ENCODE data around the gene ZNF341. TPM values are rescaled to one million over a fixed set of nuclear protein-coding genes. Genes with fewer than 3 reads are reported as not detected.
A peak's percentile ranks its signal among the peaks of the same experiment; 100 is the strongest.

Gene ZNF341
- total and polyA plus RNA-seq, 4 donors: 2.1 to 4.3 (median 3.4) TPM

DNA sequence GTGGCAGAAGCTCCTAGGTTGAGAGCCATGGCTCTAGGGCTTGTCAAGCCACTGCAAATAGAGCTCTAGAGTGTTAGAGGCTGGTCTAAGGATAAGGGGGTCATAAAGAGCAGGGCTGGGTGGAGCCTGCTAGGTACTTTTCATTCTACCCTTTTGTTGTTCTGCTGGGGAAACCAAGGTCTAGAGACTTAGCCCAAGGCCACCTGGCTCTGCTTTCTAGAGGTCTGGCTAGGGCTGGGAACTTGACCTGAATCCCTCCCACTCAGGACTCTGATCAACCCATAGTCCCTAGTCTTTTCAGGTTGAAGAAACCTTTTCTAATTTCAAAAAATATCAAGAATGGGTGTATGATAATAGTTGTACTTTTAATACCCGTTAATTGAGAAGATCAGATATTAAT, 93.1 kb downstream of the ZNF341 start:
- Histone ChIP-seq H3K4me1 (ENCODE audit: control insufficient read depth in 5 of 5, insufficient read depth in 5 of 5, low read length in 5 of 5) (peaks cover 22 to 45% (median 39%) of the 10 kb centered on the region in 5 donors), H3K9ac (ENCODE audit: insufficient read depth in 1 of 2, low read length in 2 of 2) (no peak overlapping the region), H3K36me3 (ENCODE audit: control insufficient read depth in 4 of 4, insufficient read depth in 4 of 4, low read length in 4 of 4) (peaks cover 0 to 4% (median 2%) of the 10 kb centered on the region in 4 donors), H3K4me3 (no peak overlapping the region), H3K9me3 (ENCODE audit: control insufficient read depth in 4 of 4, insufficient read depth in 3 of 4, low read length in 3 of 4) (no peaks in the 10 kb centered on the region), H3K27ac (ENCODE audit: low read depth in 1 of 2, low read length in 1 of 2) (no peak overlapping the region), H3K27me3 (ENCODE audit: control insufficient read depth in 3 of 3, insufficient read depth in 3 of 3, low read length in 2 of 3) (no peaks in the 10 kb centered on the region)
- ATAC-seq (ENCODE audit: insufficient read depth, low FRiP score): no peak
- TF ChIP-seq, protein P1, sequence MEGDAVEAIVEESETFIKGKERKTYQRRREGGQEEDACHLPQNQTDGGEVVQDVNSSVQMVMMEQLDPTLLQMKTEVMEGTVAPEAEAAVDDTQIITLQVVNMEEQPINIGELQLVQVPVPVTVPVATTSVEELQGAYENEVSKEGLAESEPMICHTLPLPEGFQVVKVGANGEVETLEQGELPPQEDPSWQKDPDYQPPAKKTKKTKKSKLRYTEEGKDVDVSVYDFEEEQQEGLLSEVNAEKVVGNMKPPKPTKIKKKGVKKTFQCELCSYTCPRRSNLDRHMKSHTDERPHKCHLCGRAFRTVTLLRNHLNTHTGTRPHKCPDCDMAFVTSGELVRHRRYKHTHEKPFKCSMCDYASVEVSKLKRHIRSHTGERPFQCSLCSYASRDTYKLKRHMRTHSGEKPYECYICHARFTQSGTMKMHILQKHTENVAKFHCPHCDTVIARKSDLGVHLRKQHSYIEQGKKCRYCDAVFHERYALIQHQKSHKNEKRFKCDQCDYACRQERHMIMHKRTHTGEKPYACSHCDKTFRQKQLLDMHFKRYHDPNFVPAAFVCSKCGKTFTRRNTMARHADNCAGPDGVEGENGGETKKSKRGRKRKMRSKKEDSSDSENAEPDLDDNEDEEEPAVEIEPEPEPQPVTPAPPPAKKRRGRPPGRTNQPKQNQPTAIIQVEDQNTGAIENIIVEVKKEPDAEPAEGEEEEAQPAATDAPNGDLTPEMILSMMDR (IDR thresholded peaks at IDR 0.05; ENCODE audit: control extremely low read depth, extremely low read depth): no peak
- WGBS, 2 donors: 89 to 96% methylated on average over 1 of the region's 1 CpG
- no peak for DNase-seq

DNA sequence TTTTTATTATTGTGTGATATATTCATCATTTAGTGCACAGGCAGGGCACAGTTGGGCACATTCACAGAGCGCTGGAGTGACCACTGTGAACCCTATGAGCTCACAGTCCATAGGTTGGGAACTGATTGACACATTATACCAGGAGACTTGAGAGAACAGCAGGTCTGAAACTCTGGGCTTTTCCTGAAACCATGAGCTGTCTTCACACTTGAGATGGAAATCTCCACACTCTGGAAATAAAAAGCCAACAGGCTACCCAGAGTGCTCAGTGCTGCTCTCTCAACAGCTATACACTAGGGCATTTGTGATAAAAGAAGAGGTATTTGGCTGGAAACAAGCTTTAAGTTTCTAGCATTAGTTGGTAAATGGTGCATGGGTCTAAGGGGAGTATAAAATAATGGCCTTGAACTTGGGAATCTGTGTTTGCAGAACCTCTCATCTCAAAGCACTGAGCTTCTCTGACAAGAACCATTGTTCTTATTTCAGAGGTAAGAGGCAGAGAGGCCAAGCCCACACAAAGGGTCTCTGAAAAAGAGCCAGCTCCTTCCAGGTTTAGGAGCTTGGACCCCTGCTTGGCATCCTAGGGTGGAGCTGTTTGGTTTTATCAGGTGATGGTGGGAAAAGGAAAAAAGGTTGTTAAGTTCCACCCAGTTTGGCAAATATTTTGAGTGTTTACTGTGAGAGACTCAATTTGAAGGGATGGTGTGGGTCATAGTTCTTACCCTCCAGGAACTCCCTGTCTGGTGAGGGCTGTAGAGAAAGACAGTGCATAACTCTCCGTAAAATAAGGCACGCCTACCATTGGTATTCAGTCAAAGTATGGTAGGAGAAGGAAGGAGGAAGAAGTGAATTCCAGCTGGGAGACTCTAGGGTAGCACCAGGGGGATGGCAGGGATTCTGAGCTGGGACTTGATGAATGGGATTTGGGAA, 93.8 kb downstream of the ZNF341 start:
- no peak overlapping the region for H3K9ac ChIP-seq (ENCODE audit: insufficient read depth in 1 of 2, low read length in 2 of 2)
- no peaks in the 10 kb centered on the region for H3K27me3 ChIP-seq (ENCODE audit: control insufficient read depth in 3 of 3, insufficient read depth in 3 of 3, low read length in 2 of 3)
- peak in 1 of 3 donors; percentile 20 for DNase-seq
- H3K4me3 ChIP-seq: no peak overlapping the region
- H3K4me1 ChIP-seq (ENCODE audit: control insufficient read depth in 5 of 5, insufficient read depth in 5 of 5, low read length in 5 of 5): peaks cover 29 to 52% (median 46%) of the 10 kb centered on the region in 5 donors
- H3K27ac ChIP-seq (ENCODE audit: low read depth in 1 of 2, low read length in 1 of 2): no peak overlapping the region
- WGBS, 2 donors: 82 to 90% methylated on average over 3 of the region's 3 CpGs
- H3K36me3 ChIP-seq (ENCODE audit: control insufficient read depth in 4 of 4, insufficient read depth in 4 of 4, low read length in 4 of 4): peaks cover 0 to 4% (median 2%) of the 10 kb centered on the region in 4 donors
- TF ChIP-seq, protein P1 (IDR thresholded peaks at IDR 0.05; ENCODE audit: control extremely low read depth, extremely low read depth): no peak
- no peak for ATAC-seq (ENCODE audit: insufficient read depth, low FRiP score)
- no peaks in the 10 kb centered on the region for H3K9me3 ChIP-seq (ENCODE audit: control insufficient read depth in 4 of 4, insufficient read depth in 3 of 4, low read length in 3 of 4)

DNA sequence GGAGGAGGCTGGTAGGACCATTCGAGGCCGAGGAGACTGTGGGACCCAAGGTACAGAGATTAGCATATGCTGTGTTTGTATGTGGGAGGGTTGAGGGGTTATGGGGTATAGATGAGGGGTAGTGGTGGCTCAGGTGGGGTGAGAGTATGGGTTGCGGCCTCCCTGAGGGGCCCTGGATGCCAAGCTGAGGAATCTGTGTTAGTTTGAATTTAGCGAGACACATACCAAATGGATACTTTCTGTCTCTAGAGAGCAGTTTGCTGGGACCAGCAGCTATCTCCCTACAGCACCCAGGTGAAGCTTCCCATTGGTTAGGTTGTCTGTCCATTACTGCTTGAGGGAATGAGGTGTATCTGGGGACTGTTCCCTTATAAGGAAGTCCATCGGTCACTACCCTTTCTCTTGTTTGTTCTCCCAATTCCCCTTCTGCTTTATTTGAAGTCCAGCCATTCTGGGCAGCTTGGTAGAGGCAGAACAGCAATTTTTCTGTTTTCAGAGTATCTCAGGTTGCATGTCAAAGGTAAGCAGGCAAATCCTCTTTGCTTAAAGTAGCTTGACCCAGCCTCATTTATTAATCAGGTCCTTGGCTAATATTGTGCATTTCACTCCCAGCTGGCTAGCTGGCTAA, 94.6 kb downstream of the ZNF341 start:
- no peak for ATAC-seq (ENCODE audit: insufficient read depth, low FRiP score)
- WGBS, 2 donors: 75 to 79% methylated on average over 5 of the region's 5 CpGs
- TF ChIP-seq, protein P1 (IDR thresholded peaks at IDR 0.05; ENCODE audit: control extremely low read depth, extremely low read depth): no peak
- H3K9ac ChIP-seq (ENCODE audit: insufficient read depth in 1 of 2, low read length in 2 of 2): no peak overlapping the region
- no peaks in the 10 kb centered on the region for H3K27me3 ChIP-seq (ENCODE audit: control insufficient read depth in 3 of 3, insufficient read depth in 3 of 3, low read length in 2 of 3)
- peak in 1 of 3 donors; percentile 53 for DNase-seq
- H3K4me1 ChIP-seq (ENCODE audit: control insufficient read depth in 5 of 5, insufficient read depth in 5 of 5, low read length in 5 of 5): peaks cover 29 to 53% (median 46%) of the 10 kb centered on the region in 5 donors
- H3K36me3 ChIP-seq (ENCODE audit: control insufficient read depth in 4 of 4, insufficient read depth in 4 of 4, low read length in 4 of 4): peaks cover 0 to 4% (median 2%) of the 10 kb centered on the region in 4 donors
- no peak overlapping the region for H3K4me3 ChIP-seq
- H3K27ac ChIP-seq (ENCODE audit: low read depth in 1 of 2, low read length in 1 of 2): no peak overlapping the region
- no peaks in the 10 kb centered on the region for H3K9me3 ChIP-seq (ENCODE audit: control insufficient read depth in 4 of 4, insufficient read depth in 3 of 4, low read length in 3 of 4)

All from lung (tissue), 12 donors.